SW 1271 (cell line): Measurements from ENCODE around the gene RPUSD1.

Experiments
- DNase-seq, 2 experiments: peaks; one replicate each; lab custom pipeline; 2025; lab: John Stamatoyannopoulos, UW

The RPUSD1 gene

GRCh38 chr16:799111-799947 lies 11.1 kb upstream of the RPUSD1 start:
- no peak for DNase-seq

- DNase-seq, result no peak
Measured at GRCh38 chr16:798666-799065, 10.5 kb upstream of the RPUSD1 start.

- DNase-seq, result no peak
Measured at GRCh38 chr16:797686-798085, 9.5 kb upstream of the RPUSD1 start.

- DNase-seq, result no peak
Measured at GRCh38 chr16:797120-797420, 8.9 kb upstream of the RPUSD1 start.

GRCh38 chr16:796296-797119 lies 8.3 kb upstream of the RPUSD1 start:
- DNase-seq, result no peak

- DNase-seq, result peak in 1 of 2 experiments; percentile 44
Measured at GRCh38 chr16:795580-796229, 7.5 kb upstream of the RPUSD1 start.

GRCh38 chr16:794853-795466 lies 6.8 kb upstream of the RPUSD1 start:
- DNase-seq, result no peak

- no peak for DNase-seq
Measured at GRCh38 chr16:794091-794822, 6.1 kb upstream of the RPUSD1 start.

- no peak for DNase-seq
Measured at GRCh38 chr16:793414-793813, 5.2 kb upstream of the RPUSD1 start.

GRCh38 chr16:792221-792995 lies 4.2 kb upstream of the RPUSD1 start:
- no peak for DNase-seq

- no peak for DNase-seq
Measured at GRCh38 chr16:791131-791530, 3.0 kb upstream of the RPUSD1 start.

GRCh38 chr16:790086-790485 lies 1.9 kb upstream of the RPUSD1 start:
- no peak for DNase-seq

GRCh38 chr16:789191-789850 lies 1.1 kb upstream of the RPUSD1 start:
- no peak for DNase-seq

GRCh38 chr16:788399-789126 lies 382 bp upstream of the RPUSD1 start, which contains the start of gene CHTF18:
Gene CHTF18 (plus strand): TSS chr16:788620. CDS start chr16:788685, 65 bp downstream.
- DNase-seq, result peak in 1 of 2 experiments; percentile 60

GRCh38 chr16:787321-787966 lies 737 bp downstream of the RPUSD1 start:
- no peak for DNase-seq

- peak in 1 of 2 experiments; percentile 20 for DNase-seq
Measured at GRCh38 chr16:785563-786535, 2.3 kb downstream of the RPUSD1 start.

GRCh38 chr16:784431-784830 lies 3.8 kb downstream of the RPUSD1 start:
- DNase-seq, result no peak
